GM19043 (cell line): ENCODE results near the gene TMEM14B.
"Not testable (repeated sequence)": the region's sequence is repeated elsewhere in the genome, so short reads cannot be mapped to it uniquely, and the experiment has no call there.

Experiments used
- ATAC-seq: cut with Tn5 transposase; IDR thresholded peaks from one replicate; pipeline ENCODE4 v1.9.1; 2021; ENCODE audit warnings: low read depth; ENCODE audit not compliant: unreplicated experiment

Gene TMEM14B

GRCh38 chr6:10743515-10743914 is 4.1 kb upstream of the TMEM14B start:
- ATAC-seq = no peak

- ATAC-seq = no peak
These were observed 2.5 kb upstream of the TMEM14B start for GRCh38 chr6:10745116-10745515.

- ATAC-seq = no peak
These were observed 722 bp upstream of the TMEM14B start for GRCh38 chr6:10746915-10747250.

- ATAC-seq = no peak
These were observed 2.1 kb downstream of the TMEM14B start for GRCh38 chr6:10749734-10750133.

- ATAC-seq = not testable (repeated sequence)
These were observed 3.0 kb downstream of the TMEM14B start for GRCh38 chr6:10750568-10750967.

- ATAC-seq = not testable (repeated sequence)
These were observed 4.2 kb downstream of the TMEM14B start for GRCh38 chr6:10751757-10752156.

- ATAC-seq = no peak
These were observed 8.5 kb downstream of the TMEM14B start for GRCh38 chr6:10756085-10756484.

GRCh38 chr6:10759312-10759839 is 11.8 kb downstream of the TMEM14B start:
- ATAC-seq = peak; percentile 61

- ATAC-seq = no peak
These were observed 12.3 kb downstream of the TMEM14B start for GRCh38 chr6:10759884-10760329.

- ATAC-seq = no peak
These were observed 15.4 kb downstream of the TMEM14B start for GRCh38 chr6:10763006-10763405.

GRCh38 chr6:10769419-10769818 is 21.8 kb downstream of the TMEM14B start:
- no peak for ATAC-seq

GRCh38 chr6:10771371-10771894 is 23.8 kb downstream of the TMEM14B start:
- ATAC-seq = no peak

GRCh38 chr6:10778230-10778629 is 30.6 kb downstream of the TMEM14B start:
- no peak for ATAC-seq

GRCh38 chr6:10779076-10779475 is 31.5 kb downstream of the TMEM14B start:
- ATAC-seq = no peak

- ATAC-seq = no peak
These were observed 44.1 kb downstream of the TMEM14B start for GRCh38 chr6:10791673-10792072.

GRCh38 chr6:10792101-10792500 is 44.5 kb downstream of the TMEM14B start:
- ATAC-seq = no peak

- ATAC-seq = no peak
These were observed 45.4 kb downstream of the TMEM14B start for GRCh38 chr6:10793035-10793434.

- no peak for ATAC-seq
These were observed 46.1 kb downstream of the TMEM14B start for GRCh38 chr6:10793695-10794094.

GRCh38 chr6:10794239-10794638 is 46.6 kb downstream of the TMEM14B start:
- no peak for ATAC-seq

- ATAC-seq = peak; percentile 2
These were observed 53.2 kb downstream of the TMEM14B start for GRCh38 chr6:10800810-10801209.

- peak; percentile 94 for ATAC-seq
These were observed 53.7 kb downstream of the TMEM14B start for GRCh38 chr6:10801224-10801848.
